ENCODE results near the gene DROSHA. TPM values are rescaled to one million over a fixed set of nuclear protein-coding genes. Genes with fewer than 3 reads are reported as not detected.

DROSHA gene
- total RNA-seq, 2 donors from 2014 or later, result 16.1 to 85.0 TPM

- Histone ChIP-seq H3K4me3 (no peak overlapping the region), H3K9me3 (no peaks in the 10 kb centered on the region), H3K27me3 (no peaks in the 10 kb centered on the region), H3K4me1 (peaks cover 28% of the 10 kb centered on the region), H3K27ac (no peak overlapping the region), H3K36me3 (replicated peaks in 1 of 2; ENCODE audit: insufficient read depth in 1 of 2, low read depth in 2 of 2) (peaks cover 0 to 9% of the 10 kb centered on the region in 2 donors)
- WGBS, 2 donors, result 76 to 86% methylated on average over 1 of the region's 1 CpG
- ATAC-seq (no peak), DNase-seq (no peak)
- intact Hi-C loops (cut with DNase I), result no loop called here
- no peak for TF ChIP-seq CTCF (IDR thresholded peaks at IDR 0.05)
- TF ChIP-seq POLR2A (IDR thresholded peaks at IDR 0.05), result no peak
Observed at GRCh38 chr5:31534527-31535046, 2.7 kb upstream of the DROSHA start.

DNA sequence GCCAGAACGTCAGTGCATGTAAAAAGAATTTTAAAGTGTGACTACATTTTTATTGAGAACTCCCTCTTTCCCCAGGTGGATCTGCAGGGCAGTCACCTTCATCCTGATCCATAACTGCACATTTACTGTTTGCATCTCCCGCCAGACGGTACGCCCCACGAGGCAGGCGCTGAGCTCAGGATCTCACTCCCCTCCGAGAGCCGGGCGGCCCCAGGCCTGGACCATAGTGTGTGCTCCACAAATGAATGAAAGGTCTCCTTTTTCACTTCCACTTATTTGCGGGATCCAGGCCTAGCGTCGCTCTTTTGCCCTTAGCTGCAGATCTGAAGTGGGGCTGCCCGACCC, 378 bp downstream of the DROSHA start:
- Histone ChIP-seq H3K9me3 (no peaks in the 10 kb centered on the region), H3K27me3 (no peaks in the 10 kb centered on the region), H3K27ac (peak overlapping the region in 3 of 4 donors; percentile 18 to 85 (median 73)), H3K4me1 (peaks cover 28% of the 10 kb centered on the region), H3K4me3 (peak overlapping the region in 1 of 2 donors; percentile 64), H3K36me3 (replicated peaks in 1 of 2; ENCODE audit: insufficient read depth in 1 of 2, low read depth in 2 of 2) (peaks cover 0 to 8% of the 10 kb centered on the region in 2 donors)
- intact Hi-C loops (cut with DNase I), result no loop called here
- 0 to 1% methylated on average over 13 of the region's 13 CpGs for WGBS, 2 donors
- DNase-seq (peak in 3 of 4 donors; percentile 10 to 38 (median 37)), ATAC-seq (peak; percentile 20)
- TF ChIP-seq POLR2A (IDR thresholded peaks at IDR 0.05) (no peak), CTCF (IDR thresholded peaks at IDR 0.05) (no peak)

DNA sequence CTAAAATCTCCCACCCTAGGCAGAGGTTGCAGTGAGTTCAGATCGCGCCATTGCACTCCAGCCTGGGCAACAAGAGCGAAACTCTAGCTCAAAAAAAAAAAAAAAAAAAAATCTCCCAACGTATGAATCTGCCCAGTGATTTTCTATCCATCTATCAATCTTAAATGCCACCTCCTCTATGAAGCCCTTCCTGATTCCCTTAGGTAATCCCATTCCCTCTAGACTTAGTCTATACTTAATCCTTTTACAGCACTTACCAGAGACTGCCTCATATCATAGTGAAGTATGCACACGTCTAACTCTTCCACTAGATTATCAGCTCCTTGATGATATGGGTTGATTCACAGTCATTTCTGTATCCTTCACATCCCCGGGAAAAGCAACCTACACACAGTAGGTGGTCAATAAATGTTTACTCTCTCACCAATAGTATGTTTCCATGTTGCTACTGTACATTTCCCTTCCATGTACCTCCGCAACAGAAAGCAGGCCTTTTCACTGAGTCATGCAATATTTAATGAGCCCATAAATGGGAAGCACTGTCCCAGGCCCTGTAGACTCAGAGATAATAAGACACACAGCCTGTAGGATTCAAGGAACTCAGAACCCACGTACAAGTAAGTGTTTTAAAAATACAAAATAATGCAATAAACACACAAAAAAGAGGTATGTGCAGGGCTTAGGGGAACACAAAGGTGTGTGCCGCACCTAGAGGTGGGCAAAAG, 1.2 kb downstream of the DROSHA start:
- intact Hi-C loops (cut with DNase I), result no loop called here
- 69 to 72% methylated on average over 9 of the region's 9 CpGs for WGBS, 2 donors
- Histone ChIP-seq H3K4me1 (peaks cover 28% of the 10 kb centered on the region), H3K27me3 (no peaks in the 10 kb centered on the region), H3K36me3 (replicated peaks in 1 of 2; ENCODE audit: insufficient read depth in 1 of 2, low read depth in 2 of 2) (peaks cover 0 to 11% of the 10 kb centered on the region in 2 donors), H3K4me3 (peak overlapping the region in 1 of 2 donors; percentile 64), H3K27ac (no peak overlapping the region), H3K9me3 (no peaks in the 10 kb centered on the region)
- no peak for ATAC-seq
- TF ChIP-seq POLR2A (IDR thresholded peaks at IDR 0.05), result no peak
- DNase-seq, result no peak

- 91 to 98% methylated on average over 4 of the region's 4 CpGs for WGBS, 2 donors
- Histone ChIP-seq H3K4me3 (no peak overlapping the region), H3K9me3 (no peaks in the 10 kb centered on the region), H3K27ac (no peak overlapping the region), H3K36me3 (replicated peaks in 1 of 2; ENCODE audit: insufficient read depth in 1 of 2, low read depth in 2 of 2) (peaks cover 0 to 17% of the 10 kb centered on the region in 2 donors), H3K4me1 (no peaks in the 10 kb centered on the region), H3K27me3 (no peaks in the 10 kb centered on the region)
- TF ChIP-seq POLR2A (IDR thresholded peaks at IDR 0.05) (no peak), CTCF (IDR thresholded peaks at IDR 0.05) (no peak)
- DNase-seq (no peak), ATAC-seq (no peak)
- intact Hi-C loops (cut with DNase I), result no loop called here
Observed at GRCh38 chr5:31523041-31523440, 8.9 kb downstream of the DROSHA start.

DNA sequence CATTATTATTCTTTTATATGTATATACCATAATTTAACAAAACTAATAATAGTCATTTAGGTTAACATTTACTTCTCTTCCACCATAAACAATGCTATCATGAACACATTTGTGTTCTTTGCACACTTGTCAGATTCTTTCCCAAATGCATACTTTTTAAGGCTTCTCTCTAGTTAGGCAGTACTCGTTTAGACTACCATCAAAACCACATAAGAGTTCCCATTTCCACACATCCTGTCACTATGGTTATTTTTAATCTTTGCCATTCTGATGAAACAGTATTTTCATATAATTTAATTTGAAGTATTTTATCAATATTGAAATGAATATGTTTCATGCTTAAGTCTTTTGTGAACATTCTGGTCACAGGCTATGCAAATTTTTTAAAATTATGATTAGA, 15.1 kb downstream of the DROSHA start:
- DNase-seq (no peak), ATAC-seq (no peak)
- Histone ChIP-seq H3K27ac (no peak overlapping the region), H3K27me3 (no peaks in the 10 kb centered on the region), H3K4me1 (no peaks in the 10 kb centered on the region), H3K9me3 (no peaks in the 10 kb centered on the region), H3K4me3 (no peak overlapping the region), H3K36me3 (replicated peaks in 1 of 2; ENCODE audit: insufficient read depth in 1 of 2, low read depth in 2 of 2) (peaks cover 12 to 30% of the 10 kb centered on the region in 2 donors)
- 61 to 81% methylated on average over 1 of the region's 1 CpG for WGBS, 2 donors
- TF ChIP-seq CTCF (IDR thresholded peaks at IDR 0.05) (no peak), POLR2A (IDR thresholded peaks at IDR 0.05) (no peak)
- intact Hi-C loops (cut with DNase I), result no loop called here

All from body of pancreas (tissue), 4 donors.